Activated T-cell treated with anti-CD3 and anti-CD28 coated beads, Interleukin-2, amount 50 U/mL, for 24 hours (primary cell): ENCODE data around the gene PALD1.
A peak's percentile ranks its signal among the peaks of the same experiment; 100 is the strongest.

Source experiments
- DNase-seq: peaks from one replicate; pipeline ENCODE4 v3.0.0-alpha.2; 2020
- H3K27ac Mint-ChIP-seq: 2 replicates; pipeline ENCODE4 v1.8.0; 2020; ENCODE audit warnings: mild to moderate bottlenecking, mixed read lengths
- H3K27me3 Mint-ChIP-seq: 2 replicates; pipeline ENCODE4 v1.8.0; 2020; ENCODE audit warnings: mixed read lengths
- H3K36me3 Mint-ChIP-seq: 2 replicates; pipeline ENCODE4 v1.8.0; 2020; ENCODE audit warnings: low read depth, mixed read lengths
- H3K4me1 Mint-ChIP-seq: 2 replicates; pipeline ENCODE4 v1.8.0; 2020; ENCODE audit warnings: low read depth, mixed read lengths
- H3K4me3 Mint-ChIP-seq: 2 replicates; pipeline ENCODE4 v1.8.0; 2020; ENCODE audit warnings: mild to moderate bottlenecking, moderate library complexity, mixed read lengths
- H3K9me3 Mint-ChIP-seq: 2 replicates; pipeline ENCODE4 v1.8.0; 2020; ENCODE audit warnings: mixed read lengths

PALD1 gene

DNA sequence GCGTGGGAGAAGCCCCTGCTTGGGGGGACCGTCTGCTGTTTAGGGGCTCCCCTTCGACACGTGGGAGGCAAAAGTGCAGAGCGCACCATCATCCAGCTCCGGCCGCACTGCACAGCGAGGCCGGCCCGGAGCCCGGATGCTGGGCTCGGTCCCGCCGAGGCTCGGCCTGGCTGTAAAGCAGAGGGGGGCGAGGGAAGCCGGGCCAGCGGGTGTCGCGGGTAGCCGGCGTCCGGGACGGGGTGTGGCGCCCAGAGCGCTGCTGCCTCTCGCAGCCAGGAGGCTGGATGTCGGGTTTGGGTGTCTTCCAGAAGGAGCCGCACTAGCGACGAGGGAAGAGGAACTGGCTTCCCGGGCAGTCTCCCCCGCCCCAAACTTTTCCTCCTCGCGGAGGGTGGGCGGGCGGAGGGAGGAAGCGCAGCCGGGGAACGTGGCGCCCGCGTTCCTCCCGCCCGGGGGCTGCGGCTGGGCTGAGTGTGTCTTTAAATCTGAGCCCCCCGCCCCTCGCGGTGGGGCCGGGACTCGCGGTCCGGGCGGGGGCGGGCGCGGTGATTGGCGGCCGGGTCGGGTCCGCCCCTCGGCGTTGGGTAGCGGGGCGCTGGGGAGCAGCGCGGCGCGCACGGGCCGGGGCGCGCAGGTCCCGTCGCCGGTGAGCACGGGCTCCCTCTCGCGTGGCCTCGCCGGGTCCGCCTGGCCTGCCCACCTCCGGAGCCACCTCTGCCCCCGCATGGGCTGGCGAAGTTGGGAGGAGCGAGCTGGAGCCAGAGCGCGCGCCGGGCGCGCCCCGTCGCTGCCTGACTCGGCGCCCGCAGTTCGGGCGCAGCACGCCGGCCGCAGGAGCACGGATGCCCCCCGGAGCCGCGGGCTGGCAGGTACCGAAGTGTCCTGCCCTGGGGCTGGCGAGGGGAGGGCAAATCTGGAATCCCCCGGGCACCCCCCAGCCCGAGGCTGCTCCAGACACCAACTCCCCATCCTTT, at the start of gene PALD1:
Gene PALD1 (plus strand): TSS at position 577 of the 974 bp plus-strand sequence. CDS start 47,185 bp downstream, outside the sequence.
- Mint-ChIP-seq H3K27me3 (peaks cover 48% of the 10 kb centered on the region), H3K36me3 (no peaks in the 10 kb centered on the region), H3K4me3 (peak within 1 kb of the TSS; percentile 72), H3K4me1 (peaks cover 53% of the 10 kb centered on the region), H3K9me3 (no peaks in the 10 kb centered on the region), H3K27ac (peak within 1 kb of the TSS; percentile 89)
- peak; percentile 74 for DNase-seq

DNA sequence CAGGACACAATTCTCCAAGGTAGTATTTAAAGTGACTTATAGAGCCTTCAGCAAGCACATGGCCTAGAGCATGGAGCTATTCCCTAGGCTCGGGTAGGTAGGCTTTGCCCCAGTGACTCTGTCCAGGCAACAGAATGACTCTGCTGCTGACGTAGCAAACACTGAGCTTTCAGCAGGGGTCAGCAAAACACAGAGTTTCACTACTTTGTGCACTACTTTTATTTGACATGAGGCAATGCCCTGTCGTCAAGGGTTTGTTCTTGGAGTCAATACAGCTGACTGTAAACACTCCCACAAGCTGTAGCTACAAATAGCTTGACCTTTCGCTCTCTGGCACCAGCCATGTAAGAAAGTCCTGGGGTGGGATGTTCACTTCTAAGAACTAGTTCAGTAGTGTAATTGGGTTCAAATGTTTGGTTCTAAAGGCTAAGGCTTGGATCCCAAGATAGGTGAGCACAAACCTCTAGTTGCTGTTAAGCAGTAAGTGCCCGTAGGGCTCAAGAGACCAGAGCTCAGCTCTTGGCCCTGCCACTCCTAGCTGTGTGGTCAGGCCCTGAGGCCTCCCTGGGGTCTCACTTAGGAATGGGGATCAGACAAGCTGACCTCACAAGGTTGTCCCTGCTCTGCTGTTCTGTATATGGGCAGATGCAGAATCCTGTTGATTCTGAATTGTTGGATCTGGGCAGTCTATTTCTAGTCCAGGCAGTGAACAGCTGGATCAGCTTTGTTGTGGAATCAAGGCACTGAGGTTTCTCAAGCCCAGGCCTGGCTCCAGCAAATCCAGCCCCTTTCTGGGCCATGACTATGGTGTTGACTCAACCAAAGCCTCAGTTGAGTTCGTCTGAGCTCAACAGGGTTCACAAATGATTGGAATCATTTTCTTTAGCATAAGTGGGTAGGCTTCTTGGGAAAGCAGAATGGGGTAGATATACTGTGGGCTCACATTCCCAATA, 47.8 kb upstream of the PALD1 start:
- DNase-seq: no peak
- Mint-ChIP-seq H3K27ac (no peak overlapping the region), H3K9me3 (no peaks in the 10 kb centered on the region), H3K27me3 (no peaks in the 10 kb centered on the region), H3K36me3 (peaks cover 39% of the 10 kb centered on the region), H3K4me3 (no peak overlapping the region), H3K4me1 (peaks cover 29% of the 10 kb centered on the region)

DNA sequence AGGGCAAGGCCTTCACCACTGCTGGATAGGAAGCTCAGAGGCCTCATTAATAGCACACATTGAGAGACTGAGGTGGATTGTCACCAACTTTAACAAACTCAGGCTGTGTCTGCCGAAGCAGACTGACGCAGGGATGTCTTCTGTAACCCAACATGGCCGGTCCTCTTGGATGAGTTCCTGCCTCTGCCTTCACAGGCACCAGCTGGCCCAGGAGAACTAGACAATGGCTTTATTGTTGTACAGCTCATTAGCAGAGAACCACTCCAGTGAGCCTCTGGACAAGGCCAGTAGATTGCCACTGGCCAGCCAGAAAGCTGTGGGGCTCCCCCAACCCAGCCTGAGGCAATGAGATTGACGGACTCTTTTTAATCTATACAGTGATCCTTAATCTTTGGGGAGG, 46.5 kb upstream of the PALD1 start:
- H3K36me3 Mint-ChIP-seq: peaks cover 28% of the 10 kb centered on the region
- no peaks in the 10 kb centered on the region for H3K9me3 Mint-ChIP-seq
- DNase-seq: no peak
- H3K4me1 Mint-ChIP-seq: peaks cover 29% of the 10 kb centered on the region
- H3K27me3 Mint-ChIP-seq: no peaks in the 10 kb centered on the region
- no peak overlapping the region for H3K4me3 Mint-ChIP-seq
- no peak overlapping the region for H3K27ac Mint-ChIP-seq

DNA sequence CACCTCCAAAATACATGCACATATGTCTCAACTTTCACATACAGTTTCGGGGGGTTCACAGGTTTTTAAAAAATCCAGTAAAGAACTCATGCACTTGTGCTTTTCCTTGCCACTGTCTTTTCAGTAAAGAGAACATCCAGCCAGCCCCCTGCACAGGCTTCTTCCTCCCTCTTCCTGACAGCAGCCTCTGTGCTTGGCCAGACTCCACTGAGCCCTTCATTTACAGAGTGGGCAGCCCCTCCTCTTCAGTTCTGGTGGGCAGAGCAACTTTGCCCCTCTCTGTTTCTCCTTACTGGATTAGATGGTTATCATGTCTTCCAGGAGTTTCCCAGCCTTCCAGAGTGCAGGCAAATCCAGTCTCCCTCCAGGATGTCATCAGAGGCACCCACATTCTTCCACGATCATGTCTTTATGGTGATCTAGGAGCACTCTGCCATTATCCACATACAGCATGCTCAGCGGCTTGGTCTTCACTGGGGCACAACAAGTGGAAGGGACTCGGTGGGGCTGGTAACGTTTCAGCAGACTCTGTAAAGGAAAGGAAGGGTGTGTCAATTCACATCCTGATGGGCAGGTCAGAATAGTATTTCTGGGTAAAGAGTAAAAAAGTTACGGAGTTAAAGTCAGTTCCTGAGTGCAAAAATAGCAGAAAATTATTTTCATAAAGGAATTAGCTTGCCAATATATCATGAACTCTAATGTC, 45.9 kb upstream of the PALD1 start:
- Mint-ChIP-seq H3K4me3 (no peak overlapping the region), H3K4me1 (peaks cover 29% of the 10 kb centered on the region), H3K27me3 (no peaks in the 10 kb centered on the region), H3K9me3 (no peaks in the 10 kb centered on the region), H3K36me3 (peaks cover 22% of the 10 kb centered on the region), H3K27ac (no peak overlapping the region)
- no peak for DNase-seq

DNA sequence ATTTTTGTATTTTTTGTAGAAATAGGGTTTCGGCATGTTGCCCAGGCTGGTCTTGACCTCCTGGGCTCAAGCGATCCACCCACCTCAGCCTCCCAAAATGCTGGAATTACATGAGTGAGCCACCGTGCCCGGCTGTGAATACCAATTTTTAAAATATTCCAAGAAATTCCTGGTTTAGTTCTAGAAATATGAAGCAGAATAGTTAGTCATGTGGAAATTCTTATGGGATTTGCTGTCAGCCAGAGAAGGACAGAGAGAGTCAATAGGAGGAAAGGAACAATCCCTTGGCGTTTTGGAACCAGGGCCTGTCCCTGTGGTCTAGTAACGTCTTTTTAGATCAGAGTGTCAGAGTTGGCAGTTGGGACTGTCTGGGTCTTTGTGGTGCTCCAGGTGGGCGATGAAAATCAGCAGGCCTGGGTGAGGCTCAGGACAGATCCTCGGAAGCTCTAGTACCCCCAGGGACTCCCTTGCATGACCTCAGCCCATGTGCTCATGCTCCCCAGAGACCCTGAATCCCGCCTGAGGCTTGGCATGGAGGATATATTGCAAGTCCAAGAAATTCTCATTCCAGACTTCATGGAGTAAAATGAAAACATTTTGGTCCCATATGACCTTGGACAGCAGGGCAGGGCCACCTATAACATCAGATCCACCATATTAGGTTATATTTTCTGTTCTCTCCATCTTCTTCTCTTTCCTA, 44.8 kb upstream of the PALD1 start:
- Mint-ChIP-seq H3K27ac (peak overlapping the region; percentile 29), H3K27me3 (peaks cover 6% of the 10 kb centered on the region), H3K9me3 (no peaks in the 10 kb centered on the region), H3K4me3 (no peak overlapping the region), H3K4me1 (peaks cover 29% of the 10 kb centered on the region), H3K36me3 (peaks cover 12% of the 10 kb centered on the region)
- no peak for DNase-seq

DNA sequence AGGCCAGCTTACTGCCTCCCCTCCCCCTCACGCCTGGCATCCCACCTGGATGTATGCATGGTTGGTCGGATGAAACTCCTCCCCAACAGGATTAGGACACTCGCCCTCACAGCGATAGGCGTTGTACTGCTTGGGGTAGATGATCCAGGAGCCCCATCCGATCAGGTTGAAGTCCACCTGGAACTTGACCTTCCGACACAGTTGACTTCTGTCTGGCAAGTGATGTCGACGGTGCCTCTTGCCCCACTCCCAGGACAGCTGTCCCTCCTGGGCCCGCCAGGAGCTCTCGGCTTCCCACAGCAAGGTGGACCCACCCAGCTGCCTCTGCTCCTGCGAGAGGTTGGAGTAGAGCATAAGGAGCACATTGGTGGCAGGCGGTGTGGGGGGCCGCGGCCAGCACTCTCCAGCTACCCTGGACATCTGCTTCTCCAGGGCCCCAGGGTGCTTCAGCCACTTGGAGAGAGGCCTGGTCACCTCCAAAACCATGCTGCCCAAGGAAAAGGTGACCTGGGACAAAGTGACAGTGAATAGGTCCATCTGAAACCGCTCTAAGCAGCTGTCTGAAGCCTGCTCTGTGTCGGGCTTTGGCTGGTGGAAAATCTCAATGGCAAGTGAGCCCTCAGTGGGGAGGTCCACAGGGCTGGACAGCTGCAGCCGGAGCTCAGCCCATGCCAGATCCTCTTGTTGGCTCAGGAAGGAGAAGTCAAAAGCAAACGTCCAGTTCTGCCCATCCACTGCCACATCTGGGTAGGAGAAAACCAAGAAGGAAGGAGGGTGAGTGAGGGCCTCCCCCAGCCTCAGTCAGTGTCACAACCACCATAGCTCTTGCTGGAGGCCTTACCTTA, 43.1 kb upstream of the PALD1 start:
- no peaks in the 10 kb centered on the region for H3K9me3 Mint-ChIP-seq
- no peak overlapping the region for H3K27ac Mint-ChIP-seq
- H3K27me3 Mint-ChIP-seq: peaks cover 20% of the 10 kb centered on the region
- peaks cover 31% of the 10 kb centered on the region for H3K4me1 Mint-ChIP-seq
- H3K36me3 Mint-ChIP-seq: no peaks in the 10 kb centered on the region
- H3K4me3 Mint-ChIP-seq: no peak overlapping the region
- no peak for DNase-seq

DNA sequence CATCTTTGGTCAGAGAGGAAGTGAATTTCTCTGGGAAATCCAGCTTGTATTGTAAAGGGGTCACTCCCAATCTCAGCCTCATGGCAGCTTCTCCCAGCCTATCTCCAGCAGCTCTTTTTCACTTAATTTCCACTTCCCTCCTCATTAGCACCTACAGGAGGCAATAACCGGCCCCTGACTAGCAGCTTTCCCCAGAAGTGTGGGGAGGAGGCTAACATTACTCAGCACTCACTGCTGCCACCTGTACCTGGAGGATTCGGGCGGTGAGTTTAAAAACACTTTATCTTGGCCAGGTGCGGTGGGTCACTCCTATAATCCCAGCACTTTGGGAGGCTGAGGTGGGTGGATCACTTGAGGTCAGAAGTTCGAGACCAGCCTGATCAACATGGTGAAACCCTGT, 40.8 kb upstream of the PALD1 start:
- H3K27ac Mint-ChIP-seq: no peak overlapping the region
- peaks cover 42% of the 10 kb centered on the region for H3K27me3 Mint-ChIP-seq
- H3K4me1 Mint-ChIP-seq: peaks cover 25% of the 10 kb centered on the region
- H3K4me3 Mint-ChIP-seq: no peak overlapping the region
- peak; percentile 16 for DNase-seq
- H3K9me3 Mint-ChIP-seq: no peaks in the 10 kb centered on the region
- H3K36me3 Mint-ChIP-seq: no peaks in the 10 kb centered on the region

DNA sequence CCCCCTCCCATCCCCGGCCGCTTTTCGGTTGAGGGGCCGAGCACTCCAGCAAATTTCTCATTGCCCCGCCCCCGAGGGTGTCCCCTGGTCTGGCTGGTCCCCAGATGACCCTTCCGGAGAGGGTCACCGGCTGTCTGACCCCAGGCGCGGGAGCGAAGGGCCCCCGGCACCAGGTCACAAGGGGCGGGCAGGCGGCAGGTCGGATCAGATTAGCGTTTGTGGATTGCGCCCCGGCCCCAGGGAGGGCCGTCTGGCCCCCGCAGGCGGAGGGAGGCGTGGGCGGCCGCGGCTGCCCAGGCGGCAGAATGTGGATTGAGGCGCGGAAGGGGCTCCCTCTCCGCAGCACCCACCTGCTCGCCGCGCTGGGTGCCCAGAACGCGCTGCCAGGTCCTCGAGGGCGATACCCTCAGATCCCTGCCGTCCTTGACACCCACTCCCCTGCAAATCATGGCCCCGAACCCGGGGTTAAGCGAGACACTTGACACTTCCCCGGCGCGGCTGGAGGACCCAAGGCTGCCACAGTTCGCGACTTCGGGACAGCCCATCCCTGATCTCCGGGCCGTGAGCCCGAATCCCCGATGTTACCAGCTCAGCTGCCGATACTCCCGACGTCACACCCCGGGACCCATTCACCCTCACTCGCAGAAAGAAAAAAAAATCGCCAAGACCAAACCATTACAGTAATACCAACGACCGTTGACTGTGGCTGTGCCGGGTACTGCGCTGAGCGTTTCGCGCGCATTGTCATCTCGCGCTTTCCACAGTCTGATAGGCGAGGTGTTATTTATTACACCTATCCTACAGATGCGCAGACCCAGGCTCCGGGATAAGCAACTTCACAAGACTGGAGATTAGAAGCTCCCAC, 38.0 kb upstream of the PALD1 start:
- Mint-ChIP-seq H3K9me3 (no peaks in the 10 kb centered on the region), H3K27ac (no peak overlapping the region), H3K36me3 (no peaks in the 10 kb centered on the region), H3K4me1 (peaks cover 14% of the 10 kb centered on the region), H3K4me3 (peak overlapping the region; percentile 59), H3K27me3 (peaks cover 55% of the 10 kb centered on the region)
- no peak for DNase-seq

DNA sequence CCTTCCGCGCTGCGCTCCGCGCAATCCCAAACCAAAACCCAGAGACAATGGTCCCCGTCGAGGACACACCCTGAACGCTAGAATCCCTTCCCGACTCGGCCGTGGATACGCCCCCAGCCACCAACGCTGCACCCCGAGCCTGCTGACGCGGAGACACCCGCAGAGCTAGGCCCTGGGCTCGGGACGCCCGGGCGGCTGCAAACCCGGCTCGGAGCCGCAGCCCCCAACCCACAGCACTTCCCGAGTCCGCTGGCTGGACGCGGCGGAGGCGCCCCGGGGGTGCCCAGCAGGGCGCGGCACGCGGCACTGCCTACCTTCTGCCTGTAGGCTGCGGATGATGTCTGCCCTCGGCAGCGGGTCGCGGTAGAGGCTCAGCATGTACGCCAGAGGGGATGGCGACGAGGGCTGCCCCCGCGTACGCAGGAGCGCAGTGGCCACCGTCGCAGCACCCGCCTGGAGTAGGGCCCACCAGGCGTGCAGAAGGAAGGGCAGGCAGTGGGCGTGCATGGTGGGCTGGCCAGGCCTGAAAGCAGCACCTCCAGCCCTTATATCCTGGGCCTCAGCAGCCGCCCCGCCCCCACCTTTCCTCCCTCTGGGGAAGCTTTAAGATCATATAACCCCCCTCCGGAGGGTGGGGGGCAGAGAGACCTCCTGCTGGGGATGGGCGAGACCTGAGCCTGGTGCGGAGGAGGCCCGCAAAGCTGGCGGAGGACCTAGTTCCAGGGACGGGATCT, 37.2 kb upstream of the PALD1 start, which contains the start of gene NODAL:
Gene NODAL (minus strand): TSS at position 521 of the 734 bp plus-strand sequence. CDS start 14 bp downstream, at position 507.
- no peak within 1 kb of the TSS for H3K27ac Mint-ChIP-seq
- peaks cover 14% of the 10 kb centered on the region for H3K4me1 Mint-ChIP-seq
- peaks cover 55% of the 10 kb centered on the region for H3K27me3 Mint-ChIP-seq
- H3K4me3 Mint-ChIP-seq: peak within 1 kb of the TSS; percentile 59
- H3K36me3 Mint-ChIP-seq: no peaks in the 10 kb centered on the region
- peak; percentile 49 for DNase-seq
- no peaks in the 10 kb centered on the region for H3K9me3 Mint-ChIP-seq

DNA sequence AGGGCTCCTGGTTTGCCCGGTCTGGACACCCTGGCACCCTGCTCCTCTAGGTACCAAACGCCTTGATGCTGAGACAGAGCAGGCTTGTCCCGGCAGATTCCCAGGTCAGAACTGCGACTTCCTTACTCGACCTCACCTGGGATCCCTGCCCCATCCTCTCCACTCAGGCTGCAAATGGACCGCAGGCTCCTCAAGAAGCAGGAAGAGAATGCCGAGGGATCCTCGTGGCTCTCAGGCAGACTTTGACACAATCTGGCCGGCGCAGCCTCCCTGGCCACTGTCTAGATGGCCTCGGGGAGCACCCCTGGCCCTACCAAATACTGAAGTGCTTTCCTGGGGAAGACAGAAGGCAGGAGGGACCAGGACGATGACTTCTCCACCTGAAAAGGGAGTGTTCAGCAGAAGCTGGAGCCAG, 36.7 kb upstream of the PALD1 start:
- H3K4me1 Mint-ChIP-seq: peaks cover 14% of the 10 kb centered on the region
- peaks cover 55% of the 10 kb centered on the region for H3K27me3 Mint-ChIP-seq
- H3K27ac Mint-ChIP-seq: no peak overlapping the region
- no peak overlapping the region for H3K4me3 Mint-ChIP-seq
- no peaks in the 10 kb centered on the region for H3K36me3 Mint-ChIP-seq
- H3K9me3 Mint-ChIP-seq: no peaks in the 10 kb centered on the region
- DNase-seq: no peak

DNA sequence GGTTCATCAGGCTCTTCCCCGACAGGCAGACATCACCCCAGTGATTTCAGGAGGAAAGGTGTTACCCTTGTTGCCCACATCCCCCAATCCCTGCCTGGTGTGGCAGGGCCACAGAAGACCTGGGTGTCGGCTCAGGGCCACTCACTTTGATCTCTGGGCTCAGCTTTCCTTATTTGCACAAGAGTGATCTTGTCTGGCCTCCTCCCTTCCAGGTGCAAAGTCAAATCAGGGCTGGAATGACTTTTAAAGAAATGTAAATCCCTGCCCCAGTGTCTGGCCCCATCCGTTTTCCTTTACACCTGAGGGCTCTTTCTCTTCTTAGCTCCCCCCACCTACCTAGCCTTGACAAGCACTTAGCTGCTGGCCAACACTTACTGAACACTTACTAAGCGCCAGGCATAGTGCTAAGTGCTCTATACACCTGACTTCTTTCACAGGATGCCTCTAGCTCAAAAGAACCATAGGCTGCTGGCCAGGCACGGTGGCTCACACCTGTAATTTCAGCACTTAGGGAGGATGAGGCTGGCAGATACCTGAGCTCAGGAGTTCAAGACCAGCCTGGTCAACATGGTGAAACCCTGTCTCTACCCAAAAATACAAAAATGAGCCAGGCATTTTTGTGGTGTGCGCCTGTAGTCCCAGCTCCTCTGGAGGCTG, 36.1 kb upstream of the PALD1 start:
- Mint-ChIP-seq H3K9me3 (no peaks in the 10 kb centered on the region), H3K27ac (no peak overlapping the region), H3K4me3 (no peak overlapping the region), H3K4me1 (peaks cover 14% of the 10 kb centered on the region), H3K36me3 (no peaks in the 10 kb centered on the region), H3K27me3 (peaks cover 55% of the 10 kb centered on the region)
- DNase-seq: no peak
